Measurements from ENCODE around the gene PABPC1L.
A peak's percentile ranks its signal among the peaks of the same experiment; 100 is the strongest.

PABPC1L gene

DNA sequence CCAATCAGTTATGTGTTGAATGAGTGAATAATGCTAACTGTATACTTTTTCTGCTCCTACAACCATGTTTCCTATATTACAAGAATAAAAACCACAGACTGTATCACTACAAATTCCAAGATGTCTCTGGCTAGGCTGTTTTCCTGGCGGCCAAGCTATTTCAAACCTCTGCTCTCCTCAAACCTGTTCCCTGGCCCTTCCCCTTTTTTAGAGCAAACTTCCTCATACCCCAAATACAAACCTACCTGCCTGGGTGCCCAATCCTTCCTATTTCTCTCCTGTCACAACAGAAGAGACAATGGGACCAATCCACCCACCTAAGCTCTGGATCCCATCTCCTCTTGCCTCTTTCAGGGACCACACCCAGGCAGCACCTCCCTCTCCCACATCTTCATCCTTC lies 42.9 kb downstream of the PABPC1L start:
- H3K4me3 ChIP-seq (replicated peaks; ENCODE audit: low read depth, low read length) = no peak overlapping the region
- no peak for DNase-seq (ENCODE audit: low read depth)
- TF ChIP-seq, protein P1, sequence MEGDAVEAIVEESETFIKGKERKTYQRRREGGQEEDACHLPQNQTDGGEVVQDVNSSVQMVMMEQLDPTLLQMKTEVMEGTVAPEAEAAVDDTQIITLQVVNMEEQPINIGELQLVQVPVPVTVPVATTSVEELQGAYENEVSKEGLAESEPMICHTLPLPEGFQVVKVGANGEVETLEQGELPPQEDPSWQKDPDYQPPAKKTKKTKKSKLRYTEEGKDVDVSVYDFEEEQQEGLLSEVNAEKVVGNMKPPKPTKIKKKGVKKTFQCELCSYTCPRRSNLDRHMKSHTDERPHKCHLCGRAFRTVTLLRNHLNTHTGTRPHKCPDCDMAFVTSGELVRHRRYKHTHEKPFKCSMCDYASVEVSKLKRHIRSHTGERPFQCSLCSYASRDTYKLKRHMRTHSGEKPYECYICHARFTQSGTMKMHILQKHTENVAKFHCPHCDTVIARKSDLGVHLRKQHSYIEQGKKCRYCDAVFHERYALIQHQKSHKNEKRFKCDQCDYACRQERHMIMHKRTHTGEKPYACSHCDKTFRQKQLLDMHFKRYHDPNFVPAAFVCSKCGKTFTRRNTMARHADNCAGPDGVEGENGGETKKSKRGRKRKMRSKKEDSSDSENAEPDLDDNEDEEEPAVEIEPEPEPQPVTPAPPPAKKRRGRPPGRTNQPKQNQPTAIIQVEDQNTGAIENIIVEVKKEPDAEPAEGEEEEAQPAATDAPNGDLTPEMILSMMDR (IDR thresholded peaks at IDR 0.05; ENCODE audit: low read length, missing control alignments) = no peak

DNA sequence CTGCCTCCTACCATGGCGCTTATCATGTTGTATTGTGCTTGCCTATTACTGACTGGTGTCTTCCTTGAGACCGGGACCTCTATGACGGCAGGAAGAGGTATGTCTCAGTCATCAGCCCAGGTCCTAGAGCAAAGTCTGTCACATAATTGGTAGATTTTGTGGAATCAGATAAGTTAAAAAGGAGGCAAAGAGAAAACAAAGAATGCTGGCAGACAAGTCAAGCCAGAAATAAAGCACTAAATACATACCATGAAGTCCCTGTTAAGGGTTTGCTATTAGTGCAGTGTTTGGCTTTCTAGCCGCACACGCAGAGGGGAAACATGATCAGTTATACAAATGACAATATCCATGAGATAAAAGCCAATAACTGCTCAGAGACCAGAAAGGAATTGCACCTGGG lies 44.4 kb downstream of the PABPC1L start:
- no peak for DNase-seq (ENCODE audit: low read depth)
- H3K4me3 ChIP-seq (replicated peaks; ENCODE audit: low read depth, low read length) = no peak overlapping the region
- TF ChIP-seq, protein P1 (IDR thresholded peaks at IDR 0.05; ENCODE audit: low read length, missing control alignments) = no peak

DNA sequence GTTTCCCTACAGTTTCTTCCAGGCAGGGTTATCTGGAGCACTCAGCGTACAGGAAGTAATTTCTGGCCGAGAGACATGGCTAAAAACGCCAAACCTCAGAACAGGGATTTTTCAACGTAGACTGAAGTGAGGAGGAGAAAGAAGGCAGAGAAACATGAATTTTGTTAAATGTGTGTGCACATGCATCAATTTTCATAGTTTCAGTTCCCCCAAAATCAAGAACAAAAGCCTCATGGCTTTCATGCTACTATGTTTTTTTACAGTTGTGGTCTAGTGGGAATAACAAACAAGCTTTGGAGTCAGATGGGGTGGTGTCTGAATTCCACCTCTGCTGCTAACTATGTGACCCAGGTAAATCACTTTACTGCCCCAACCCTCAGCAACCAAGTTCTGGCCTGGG lies 45.4 kb downstream of the PABPC1L start:
- no peak for DNase-seq (ENCODE audit: low read depth)
- no peak overlapping the region for H3K4me3 ChIP-seq (replicated peaks; ENCODE audit: low read depth, low read length)
- TF ChIP-seq, protein P1 (IDR thresholded peaks at IDR 0.05; ENCODE audit: low read length, missing control alignments) = no peak

DNA sequence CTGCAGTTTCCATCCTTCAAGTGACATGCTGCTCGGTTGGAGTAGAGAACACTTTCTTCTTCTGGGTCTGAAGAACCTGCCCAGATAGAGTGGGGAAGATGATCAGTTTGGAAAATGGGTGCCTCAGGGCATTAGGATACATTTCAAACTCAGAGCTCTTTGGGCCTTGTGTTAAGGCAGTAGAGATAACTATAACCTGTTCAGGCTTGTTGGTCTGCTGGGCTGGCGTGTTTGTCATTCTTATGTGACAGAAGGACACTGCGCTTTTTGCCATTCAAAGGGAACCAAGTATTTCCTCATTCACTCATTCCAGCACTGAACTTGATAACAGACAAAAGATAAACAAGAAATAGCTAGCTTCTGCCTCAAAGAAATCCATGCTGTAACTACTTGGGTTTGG lies 46.5 kb downstream of the PABPC1L start:
- H3K4me3 ChIP-seq (replicated peaks; ENCODE audit: low read depth, low read length) = no peak overlapping the region
- TF ChIP-seq, protein P1 (IDR thresholded peaks at IDR 0.05; ENCODE audit: low read length, missing control alignments) = no peak
- no peak for DNase-seq (ENCODE audit: low read depth)

DNA sequence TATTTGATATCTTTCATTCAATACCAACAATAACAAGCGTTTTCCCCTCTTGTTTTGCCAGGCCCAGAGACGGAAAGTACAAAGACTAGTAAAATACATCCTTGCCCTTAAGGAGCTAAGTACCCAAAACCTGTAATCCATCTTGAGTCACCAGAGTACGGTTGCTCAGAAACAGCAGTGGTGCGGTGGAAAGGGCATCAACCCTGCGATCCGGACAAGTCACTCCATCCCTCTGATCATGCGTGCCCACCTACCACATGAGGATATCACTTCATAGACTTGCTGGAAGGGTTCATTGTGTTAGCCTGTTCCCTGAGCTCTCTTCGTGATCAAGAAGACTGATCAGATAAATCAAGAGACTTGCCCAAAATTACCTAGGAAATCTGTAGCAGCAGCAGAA lies 48.4 kb downstream of the PABPC1L start:
- TF ChIP-seq, protein P1 (IDR thresholded peaks at IDR 0.05; ENCODE audit: low read length, missing control alignments) = no peak

DNA sequence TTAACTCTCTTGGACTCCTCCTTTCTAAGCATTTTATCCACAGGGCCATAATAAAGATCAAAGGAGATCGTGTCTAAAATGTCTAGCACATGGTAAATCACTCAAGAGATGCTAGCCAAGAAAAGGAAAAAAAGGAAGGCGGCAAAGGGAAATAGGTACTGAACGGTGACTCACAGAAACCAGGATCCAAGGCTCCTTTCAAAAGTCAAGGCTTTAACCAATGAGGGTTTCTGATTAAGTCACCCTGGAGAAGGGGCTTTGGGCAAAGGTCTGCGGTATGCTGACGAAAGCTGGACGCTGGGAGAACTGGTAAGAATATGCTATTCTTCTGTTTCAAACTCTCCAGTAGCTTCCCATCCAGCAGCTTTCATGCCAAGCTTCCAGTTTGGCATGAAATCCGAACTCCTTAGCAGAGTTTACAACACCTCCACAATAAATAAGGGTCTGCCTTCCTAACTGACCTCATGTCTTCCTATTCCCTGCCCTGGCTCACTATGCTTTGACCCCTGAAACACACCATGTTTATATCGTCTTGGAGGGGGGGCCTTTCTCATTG lies 49.3 kb downstream of the PABPC1L start:
- peak; percentile 29 for DNase-seq (ENCODE audit: low read depth)
- peak overlapping the region; percentile 77 for H3K4me3 ChIP-seq (replicated peaks; ENCODE audit: low read depth, low read length)
- TF ChIP-seq, protein P1 (IDR thresholded peaks at IDR 0.05; ENCODE audit: low read length, missing control alignments) = no peak

More for the DNA sequence above, 48.4 kb downstream of the PABPC1L start:
- H3K4me3 ChIP-seq (replicated peaks; ENCODE audit: low read depth, low read length) = no peak overlapping the region
- DNase-seq (ENCODE audit: low read depth) = no peak

DNA sequence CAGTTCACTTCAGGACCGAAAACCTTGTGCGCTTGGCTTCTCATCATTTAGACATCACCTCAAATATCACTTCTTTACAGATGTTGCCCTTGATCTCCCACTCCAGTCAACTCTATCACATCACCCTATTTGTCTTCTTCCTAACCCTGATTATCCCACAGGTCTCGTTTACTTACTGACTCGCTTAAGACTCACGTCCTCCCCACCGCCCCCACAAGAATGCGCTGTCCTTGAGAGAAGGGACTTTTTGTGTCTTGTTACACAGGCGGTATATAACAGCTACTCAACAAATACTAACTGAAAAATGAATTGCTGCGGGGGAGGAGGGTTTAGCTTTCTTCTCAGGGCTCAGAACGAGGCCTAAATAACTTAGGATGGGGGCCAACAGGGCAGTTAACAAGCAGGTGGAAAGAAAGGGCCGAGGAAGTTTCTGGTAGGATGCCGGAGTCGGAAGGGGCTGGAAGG lies 49.8 kb downstream of the PABPC1L start:
- TF ChIP-seq, protein P1 (IDR thresholded peaks at IDR 0.05; ENCODE audit: low read length, missing control alignments) = peak; percentile 3
- H3K4me3 ChIP-seq (replicated peaks; ENCODE audit: low read depth, low read length) = peak overlapping the region; percentile 77
- DNase-seq (ENCODE audit: low read depth) = peak; percentile 58

Measured in fibroblast of pulmonary artery (primary cell).